DOHH2 (cell line): ENCODE measurements around the gene RALA.

Experiments
- H3F3A ChIP-seq: fragments of 200-600 bp; sonication (generic), shearing (Covaris generic); 2 replicates; pipeline ENCODE4 v1.6.0; 2016; ENCODE audit warnings: antibody characterized with exemption, mild to moderate bottlenecking; ENCODE audit not compliant: control insufficient read depth, insufficient read depth
- H3K27ac ChIP-seq: fragments of 200-600 bp; sonication (generic); 2 replicates; pipeline ENCODE4 v1.5.1; 2014; ENCODE audit warnings: low read depth, mild to moderate bottlenecking, low read length, moderate library complexity
- H3K27me3 ChIP-seq: fragments of 200-600 bp; sonication (generic); 2 replicates; pipeline ENCODE4 v1.6.1; 2014; ENCODE audit warnings: mild to moderate bottlenecking, low read length, mixed read lengths; ENCODE audit not compliant: control insufficient read depth
- H3K36me3 ChIP-seq: fragments of 200-600 bp; sonication (generic); 2 replicates; pipeline ENCODE4 v1.6.1; 2014; ENCODE audit warnings: mild to moderate bottlenecking, low read length, moderate library complexity, mixed read lengths; ENCODE audit not compliant: control insufficient read depth
- H3K4me1 ChIP-seq: fragments of 200-600 bp; sonication (generic); 2 replicates; pipeline ENCODE4 v1.6.1; 2014; ENCODE audit warnings: mild to moderate bottlenecking, low read length, mixed read lengths; ENCODE audit not compliant: control insufficient read depth
- H3K4me2 ChIP-seq: fragments of 200-600 bp; sonication (generic); 2 replicates; pipeline ENCODE4 v1.6.0; 2014; ENCODE audit warnings: mild to moderate bottlenecking, low read length, moderate library complexity
- H3K4me3 ChIP-seq: fragments of 200-600 bp; sonication (generic); 2 replicates; pipeline ENCODE4 v1.5.1; 2014; ENCODE audit warnings: mild to moderate bottlenecking, low read length, mixed read lengths
- H3K79me2 ChIP-seq: fragments of 200-600 bp; sonication (generic); 2 replicates; pipeline ENCODE4 v1.6.1; 2014; ENCODE audit warnings: mild to moderate bottlenecking, low read length, mixed read lengths; ENCODE audit not compliant: control insufficient read depth
- H3K9me2 ChIP-seq: fragments of 200-600 bp; sonication (generic); replicated peaks from 2 replicates; pipeline ENCODE4 v1.6.1; 2014; ENCODE audit warnings: mild to moderate bottlenecking, low read length, mixed read lengths; ENCODE audit not compliant: control insufficient read depth
- H3K9me3 ChIP-seq: fragments of 200-600 bp; sonication (generic); 2 replicates; pipeline ENCODE4 v1.6.1; 2014; ENCODE audit warnings: antibody characterized with exemption, low read length, mixed read lengths; ENCODE audit not compliant: control insufficient read depth, insufficient read depth
- H4K20me1 ChIP-seq: fragments of 200-600 bp; sonication (generic); 2 replicates; pipeline ENCODE4 v1.6.0; 2014; ENCODE audit warnings: low read depth, mild to moderate bottlenecking, antibody characterized with exemption, low read length, moderate library complexity; ENCODE audit not compliant: control insufficient read depth, insufficient read depth
- CTCF ChIP-seq: fragments of 200-600 bp; sonication (generic); IDR thresholded peaks from one replicate; pipeline ENCODE4 v1.5.1; 2014; ENCODE audit warnings: antibody characterized with exemption, mild to moderate bottlenecking, low read depth, low read length; ENCODE audit not compliant: poor library complexity, severe bottlenecking
- EZH2phosphoT487 ChIP-seq: fragments of 200-600 bp; sonication (generic); IDR thresholded peaks from 2 replicates; pipeline ENCODE4 v1.6.1; 2017; ENCODE audit warnings: borderline replicate concordance, mild to moderate bottlenecking, antibody characterized with exemption, low read length, moderate library complexity, mixed read lengths

The RALA gene

GRCh38 chr7:39670934-39671333 lies 47.6 kb downstream of the RALA start:
- Histone ChIP-seq H4K20me1 (no peaks in the 10 kb centered on the region), H3K27me3 (no peaks in the 10 kb centered on the region), H3K36me3 (no peaks in the 10 kb centered on the region), H3K27ac (no peak overlapping the region), H3K4me1 (peaks cover 24% of the 10 kb centered on the region), H3K4me2 (no peak overlapping the region), H3F3A (0 out of 2 replicates have a peak, but pooled peaks cover 3% of the 10 kb centered on the region), H3K4me3 (no peak overlapping the region), H3K79me2 (peaks cover 8% of the 10 kb centered on the region; the same call in 1 of the 2 replicates), H3K9me3 (no peaks in the 10 kb centered on the region), H3K9me2 (no peaks in the 10 kb centered on the region)
- TF ChIP-seq CTCF (no peak), EZH2phosphoT487 (no peak)

DNA sequence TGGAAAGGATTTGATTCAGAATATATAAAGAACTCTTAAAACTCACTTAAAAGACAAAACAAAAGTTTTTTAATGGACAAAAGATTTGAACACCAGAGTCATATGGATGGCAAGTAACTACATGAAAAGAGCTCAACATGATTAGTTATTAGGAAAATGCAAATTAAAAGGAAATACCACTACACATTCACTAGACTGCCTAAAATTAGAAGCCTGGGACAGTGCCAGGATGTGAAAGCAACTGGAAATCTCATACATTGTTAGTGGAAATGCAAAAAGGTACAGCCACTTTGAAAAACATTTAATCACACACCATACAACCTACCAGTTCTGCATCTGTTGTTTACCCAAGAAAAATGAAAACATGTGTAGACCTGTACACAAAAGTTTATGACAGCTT lies 48.8 kb downstream of the RALA start:
- Histone ChIP-seq H3K4me2 (peak overlapping the region; percentile 41), H3K9me2 (no peaks in the 10 kb centered on the region), H3K4me1 (peaks cover 24% of the 10 kb centered on the region), H4K20me1 (no peaks in the 10 kb centered on the region), H3K27me3 (no peaks in the 10 kb centered on the region), H3K27ac (no peak overlapping the region), H3K4me3 (no peak overlapping the region), H3F3A (0 out of 2 replicates have a peak, but pooled peaks cover 3% of the 10 kb centered on the region), H3K9me3 (peaks cover 4% of the 10 kb centered on the region; the same call in 1 of the 2 replicates), H3K79me2 (peaks cover 11% of the 10 kb centered on the region), H3K36me3 (no peaks in the 10 kb centered on the region)
- no peak for TF ChIP-seq CTCF
- no peak for TF ChIP-seq EZH2phosphoT487

- Histone ChIP-seq H3K36me3 (no peaks in the 10 kb centered on the region), H3K4me3 (no peak overlapping the region), H3K79me2 (peaks cover 15% of the 10 kb centered on the region), H3K4me1 (peaks cover 19% of the 10 kb centered on the region), H3K27ac (no peak overlapping the region), H3K9me2 (no peaks in the 10 kb centered on the region), H3F3A (0 out of 2 replicates have a peak, but pooled peaks cover 3% of the 10 kb centered on the region), H3K27me3 (no peaks in the 10 kb centered on the region), H3K9me3 (peaks cover 4% of the 10 kb centered on the region; the same call in 1 of the 2 replicates), H4K20me1 (no peaks in the 10 kb centered on the region), H3K4me2 (no peak overlapping the region)
- no peak for TF ChIP-seq CTCF
- TF ChIP-seq EZH2phosphoT487, result no peak
These were observed 50.5 kb downstream of the RALA start for GRCh38 chr7:39673868-39674267.
